HG02763 (cell line): Measurements from ENCODE around the gene RHBDL2.
"Not testable (repeated sequence)": the region's sequence is repeated elsewhere in the genome, so short reads cannot be mapped to it uniquely, and the experiment has no call there.

Experiments
- ATAC-seq: cut with Tn5 transposase; IDR thresholded peaks from one replicate; pipeline ENCODE4 v1.9.1; 2021; ENCODE audit warnings: mild to moderate bottlenecking, moderate library complexity; ENCODE audit not compliant: unreplicated experiment

The RHBDL2 gene

DNA sequence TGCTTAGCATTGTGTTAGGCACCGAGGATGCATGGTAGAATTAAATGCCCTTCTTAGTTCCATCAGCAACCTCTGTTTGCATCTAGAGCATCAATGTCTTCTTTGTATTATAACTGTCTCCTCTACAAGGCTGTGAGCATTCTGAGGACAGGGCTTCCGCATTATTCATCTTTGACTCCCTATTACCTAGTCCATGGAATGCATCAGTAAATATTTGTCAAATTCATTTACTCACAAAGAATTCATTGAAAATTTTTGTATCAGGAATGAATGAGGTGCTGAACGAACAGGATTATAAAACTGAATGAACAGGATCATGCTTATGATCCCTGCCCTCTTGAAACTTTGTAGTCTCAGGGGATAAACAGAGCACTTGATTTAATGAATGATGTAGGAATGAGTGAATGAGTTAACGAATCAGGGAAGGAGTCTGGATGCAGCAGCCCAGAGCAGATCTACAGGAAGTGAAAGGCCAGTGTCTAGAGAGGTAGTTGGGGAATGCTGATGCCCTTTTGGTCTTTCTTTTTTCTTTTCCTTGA is 2.8 kb downstream of the RHBDL2 start:
- no peak for ATAC-seq

DNA sequence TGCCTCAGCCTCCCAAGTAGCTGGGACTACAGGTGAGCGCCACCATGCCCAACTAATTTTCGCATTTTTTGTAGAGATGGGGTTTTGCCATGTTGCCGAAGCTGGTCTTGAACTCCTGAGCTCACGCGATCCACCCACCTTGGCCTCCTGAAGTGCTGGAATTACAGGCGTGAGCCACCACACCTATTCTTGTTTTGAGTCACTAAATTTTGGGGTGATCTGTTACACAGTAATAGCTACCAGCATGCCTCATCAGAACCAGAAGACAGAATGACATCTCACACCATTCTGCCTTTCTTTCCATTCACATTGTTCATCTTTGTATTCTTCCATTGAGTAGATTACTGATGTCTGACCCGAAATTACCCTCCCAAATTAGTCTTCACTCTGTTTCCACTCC is 9.1 kb downstream of the RHBDL2 start:
- ATAC-seq: no peak

DNA sequence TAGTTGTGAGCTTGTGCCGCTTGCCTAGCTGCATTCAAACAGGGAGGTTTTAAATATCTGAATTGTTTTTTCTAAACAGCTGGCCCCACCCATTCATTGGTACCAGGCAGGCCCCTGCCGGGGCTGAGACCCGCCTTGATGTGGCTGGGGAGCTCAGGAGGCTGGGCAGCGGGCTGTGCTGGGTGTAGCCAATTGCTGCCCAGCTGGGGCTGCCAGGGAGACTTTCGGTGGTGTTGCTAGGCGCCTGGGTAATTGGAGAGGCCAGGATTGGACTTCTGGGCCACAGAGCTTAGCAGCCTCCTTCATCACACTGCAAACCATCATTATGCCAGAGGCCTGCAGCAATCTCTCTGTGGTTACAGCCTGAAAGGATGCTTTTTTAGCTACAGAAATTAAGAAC is 12.2 kb downstream of the RHBDL2 start:
- ATAC-seq: no peak

DNA sequence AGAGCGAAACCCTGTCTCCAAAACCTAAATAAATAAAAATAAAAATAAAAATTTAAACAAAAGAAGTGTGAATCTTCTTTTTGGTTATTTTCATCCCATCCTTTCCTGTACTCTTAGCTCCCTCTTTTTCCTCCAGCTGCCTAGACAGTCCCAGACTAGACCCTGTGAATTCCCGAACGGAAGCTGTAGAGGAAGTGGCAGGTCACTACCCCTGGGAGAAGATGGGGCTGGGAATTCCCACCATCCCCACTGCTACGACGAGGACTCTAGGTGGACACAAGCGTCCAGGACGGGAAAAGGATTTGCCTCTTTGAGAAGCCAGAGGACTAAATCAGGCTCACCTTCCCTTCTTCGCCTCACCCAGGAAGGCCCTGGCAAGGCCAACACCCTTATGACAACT is 12.6 kb downstream of the RHBDL2 start:
- ATAC-seq: no peak

DNA sequence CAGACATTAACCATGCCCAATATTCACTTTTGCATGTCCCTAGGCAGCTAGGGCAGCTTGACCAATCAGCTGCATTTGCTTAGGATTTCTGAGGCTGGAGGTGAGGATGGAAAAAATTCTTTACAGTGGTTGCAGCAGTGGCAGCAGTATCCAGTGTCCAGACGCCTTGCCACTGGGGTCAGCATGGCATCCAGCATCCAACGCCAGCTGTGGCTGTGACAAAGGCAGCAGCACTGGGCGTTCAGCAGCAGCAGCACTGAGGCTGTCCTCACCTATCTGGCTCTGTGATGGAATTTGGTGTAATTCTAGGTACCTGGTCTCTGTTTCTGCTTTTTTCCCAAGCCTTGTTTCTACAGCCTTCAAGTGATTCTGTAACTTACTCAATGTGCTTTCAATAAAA is 15.5 kb downstream of the RHBDL2 start:
- no peak for ATAC-seq

DNA sequence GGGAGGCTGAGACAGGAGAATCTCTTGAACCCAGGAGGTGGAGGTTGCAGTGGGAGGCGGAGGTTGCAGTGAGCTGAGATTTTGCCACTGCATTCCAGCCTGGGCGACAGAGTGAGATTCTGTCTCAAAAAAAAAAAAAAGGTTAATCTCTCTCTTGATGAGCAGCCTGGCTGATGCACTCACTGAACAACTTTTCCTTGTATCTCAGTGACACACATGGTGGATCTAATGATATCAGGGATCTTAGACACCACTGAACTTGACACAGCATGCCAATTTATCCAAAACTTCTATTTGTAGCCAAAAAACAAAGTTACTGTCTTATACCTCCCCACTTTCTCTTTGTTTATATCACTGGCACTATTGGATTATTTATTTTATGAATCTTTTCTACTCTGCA is 16.2 kb downstream of the RHBDL2 start:
- no peak for ATAC-seq

DNA sequence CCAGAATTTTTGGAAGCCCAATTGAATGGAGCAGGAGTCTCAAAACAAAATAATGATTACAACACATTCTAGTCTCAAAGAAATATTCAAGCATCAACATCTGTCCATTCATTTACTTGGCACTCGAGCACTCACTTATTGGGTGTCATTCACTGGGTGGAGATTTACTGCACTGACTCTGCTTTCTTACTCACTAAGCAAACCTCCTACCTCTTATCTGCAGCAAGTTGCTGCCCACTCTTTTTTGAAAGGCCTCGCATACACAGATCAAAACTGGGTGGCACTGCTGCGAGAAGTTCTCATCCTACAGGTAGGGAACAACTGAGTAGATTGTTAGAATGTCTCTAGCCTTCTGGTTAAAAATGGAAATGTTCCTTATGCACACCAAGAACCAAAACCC is 18.0 kb downstream of the RHBDL2 start:
- no peak for ATAC-seq

DNA sequence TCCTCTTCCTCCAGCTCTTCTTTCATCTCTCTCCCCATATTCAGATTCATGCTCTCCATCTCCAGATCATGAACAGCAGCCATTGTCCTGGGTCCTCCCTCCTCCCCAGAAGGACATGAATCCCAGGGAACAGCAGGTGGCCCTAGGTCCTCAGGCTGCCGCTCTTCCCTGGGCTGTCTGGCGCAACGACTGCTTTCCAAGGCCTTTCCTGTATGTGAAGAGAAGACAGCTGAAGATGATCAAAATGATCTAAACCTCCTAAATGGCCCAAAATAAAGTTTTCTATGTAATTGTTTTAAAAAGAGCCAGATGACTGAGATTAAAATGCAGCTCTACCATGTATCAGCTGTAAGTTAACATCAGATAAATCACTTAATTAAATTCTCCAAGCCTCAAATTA is 22.5 kb downstream of the RHBDL2 start:
- ATAC-seq: no peak

DNA sequence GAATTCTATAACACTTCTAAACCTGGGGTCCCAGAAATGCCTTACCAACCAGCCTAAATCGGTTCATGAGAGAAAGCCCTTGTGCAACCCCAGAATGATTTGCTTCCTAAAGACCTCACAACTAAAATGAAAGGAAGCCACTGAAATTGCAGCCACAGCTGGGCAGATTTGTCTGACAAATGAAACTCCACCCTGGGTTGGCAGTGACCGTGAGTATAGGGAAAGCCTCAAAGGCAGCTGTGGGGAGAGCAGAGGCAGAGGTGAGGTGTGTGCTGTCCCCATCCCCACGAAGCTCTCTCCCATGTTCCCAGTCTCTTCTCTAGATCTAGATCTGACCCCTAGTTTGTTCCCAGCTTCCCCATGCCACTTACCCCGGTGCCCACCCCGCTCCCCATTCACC is 23.1 kb downstream of the RHBDL2 start:
- ATAC-seq: no peak

DNA sequence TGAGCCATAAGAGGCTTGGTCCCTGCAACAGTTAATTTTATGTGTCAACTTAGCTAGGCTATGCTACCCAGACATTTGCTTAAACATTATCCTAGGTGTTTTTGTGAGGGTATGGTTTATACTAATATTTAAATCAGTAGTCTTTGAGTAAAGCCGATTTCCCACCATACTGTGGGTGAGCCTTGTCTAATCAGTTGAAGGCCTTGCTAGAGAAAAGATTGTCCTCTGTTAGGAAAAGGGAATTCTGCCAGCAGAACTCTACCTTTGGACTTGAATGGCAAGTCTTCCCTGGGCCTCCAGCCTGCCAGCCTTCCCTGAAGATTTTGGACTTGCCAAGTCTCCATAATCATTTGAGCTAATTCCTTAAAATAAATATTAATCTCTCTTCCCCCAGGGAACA is 23.9 kb downstream of the RHBDL2 start:
- ATAC-seq: no peak

DNA sequence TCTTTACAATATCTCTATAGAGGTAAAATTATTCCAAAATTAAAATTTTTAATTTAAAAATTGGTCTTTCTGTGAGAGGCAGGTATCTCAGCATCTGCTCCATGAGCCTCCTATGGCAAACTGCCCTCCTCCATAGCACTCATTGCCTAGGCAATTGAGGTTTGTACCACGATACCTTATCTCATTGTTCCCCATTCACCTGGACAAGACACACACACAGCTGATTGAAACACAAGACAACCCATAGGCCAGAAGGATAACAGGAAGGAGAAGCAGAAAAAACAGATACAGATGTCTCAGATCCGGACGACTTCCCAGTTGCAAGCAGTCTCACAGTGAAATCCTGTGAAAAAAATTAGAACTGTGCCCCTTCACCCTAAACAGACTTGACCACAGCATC is 24.3 kb downstream of the RHBDL2 start:
- no peak for ATAC-seq

DNA sequence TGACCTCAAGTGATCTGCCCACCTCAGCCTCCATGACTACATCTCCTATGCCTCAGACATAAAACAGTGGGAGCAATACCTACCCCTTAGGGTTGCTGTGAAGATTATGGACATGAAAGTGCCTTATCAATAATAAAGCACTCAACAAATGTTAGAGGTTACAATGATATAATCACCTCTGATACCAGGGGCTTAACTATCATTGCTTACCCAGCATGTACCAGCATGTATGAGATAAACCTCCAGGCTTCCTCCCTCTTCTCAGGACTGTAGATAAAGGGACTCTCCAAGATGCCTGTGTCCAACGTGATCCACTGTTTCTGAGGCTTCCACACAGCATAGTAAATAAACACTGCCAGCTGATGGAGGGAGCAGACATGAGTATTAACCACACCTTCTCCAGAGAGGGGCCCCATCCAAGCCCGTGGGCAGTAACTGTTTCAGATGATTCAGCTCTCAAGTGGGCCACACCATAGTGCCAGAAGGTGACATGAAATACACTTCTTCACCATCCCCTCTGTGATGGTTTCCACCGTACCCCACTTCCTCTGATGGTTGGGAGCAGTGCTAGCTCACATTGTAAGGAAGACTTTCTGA is 26.2 kb downstream of the RHBDL2 start:
- ATAC-seq: no peak

DNA sequence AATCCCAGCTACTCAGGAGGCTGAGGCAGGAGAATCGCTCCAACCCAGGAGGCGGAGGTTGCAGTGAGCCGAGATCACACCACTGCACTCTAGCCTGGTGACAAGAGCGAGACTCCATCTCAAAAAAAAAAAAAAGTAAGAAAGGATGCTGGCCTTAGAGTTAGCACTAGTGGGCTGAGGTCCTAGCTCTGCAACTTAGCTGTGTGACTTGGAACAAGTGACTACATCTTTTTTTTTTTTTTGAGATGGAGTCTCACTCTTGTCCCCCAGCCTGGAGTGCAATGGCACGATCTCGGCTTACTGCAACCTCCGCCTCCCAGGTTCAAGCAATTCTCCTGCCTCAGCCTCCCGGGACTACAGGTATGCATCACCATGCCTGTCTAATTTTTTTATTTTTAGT is 26.7 kb downstream of the RHBDL2 start:
- not testable (repeated sequence) for ATAC-seq

DNA sequence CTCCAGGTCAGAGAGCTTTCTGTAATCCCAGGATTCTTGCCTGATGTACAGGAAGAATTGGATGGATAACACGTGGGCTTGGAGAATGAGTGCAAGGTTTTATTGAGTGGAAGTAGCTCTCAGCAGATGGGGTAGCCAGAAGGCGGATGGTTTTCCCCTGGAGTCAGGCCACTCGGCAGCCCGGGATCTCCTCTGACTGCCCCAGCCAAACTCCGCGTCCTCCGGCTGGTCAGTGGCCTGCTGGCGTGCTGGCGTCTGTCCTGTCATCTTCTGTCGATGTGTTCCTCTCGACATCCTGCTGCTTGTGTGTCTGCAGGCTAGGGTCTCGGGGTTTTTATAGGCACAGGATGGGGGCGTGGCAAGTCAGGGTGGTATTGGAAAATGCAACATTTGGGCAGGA is 32.8 kb downstream of the RHBDL2 start:
- no peak for ATAC-seq

DNA sequence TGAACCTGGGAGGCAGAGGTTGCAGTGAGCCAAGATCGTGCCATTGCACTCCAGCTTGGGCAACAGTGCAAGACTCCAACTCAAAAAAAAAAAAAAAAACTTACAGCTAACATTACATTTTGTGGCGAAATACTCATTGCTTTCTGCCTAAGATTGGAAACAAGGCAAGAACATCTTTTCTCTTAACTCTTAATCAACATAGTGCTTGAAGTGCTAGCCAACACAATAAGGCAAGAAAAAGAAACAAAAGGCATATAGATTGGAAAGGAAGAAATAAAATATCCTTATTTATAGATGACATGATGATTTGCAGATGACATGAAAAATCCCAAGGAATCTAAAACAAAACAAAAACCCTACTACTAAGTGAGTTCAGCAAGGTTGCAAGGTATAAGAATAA is 35.6 kb downstream of the RHBDL2 start:
- no peak for ATAC-seq

DNA sequence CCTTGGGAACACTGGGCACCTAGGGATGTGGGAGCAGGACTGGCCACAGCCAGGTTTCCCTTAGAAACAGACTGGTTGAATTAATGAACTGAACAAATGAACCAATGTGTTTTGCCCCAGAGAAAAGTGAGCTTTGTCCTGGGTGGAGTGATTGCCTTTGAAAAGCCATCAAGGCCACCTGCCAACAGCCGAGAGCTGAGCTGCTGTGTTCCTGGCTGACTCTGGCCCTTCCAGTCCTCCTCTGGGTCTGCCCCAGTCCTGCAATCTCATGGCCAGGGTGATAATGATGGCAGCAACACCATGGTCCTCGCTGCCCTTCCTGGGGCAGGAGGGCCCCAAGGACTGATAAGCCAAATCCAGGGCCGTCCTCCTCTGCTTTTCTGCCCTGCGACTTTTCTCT is 42.1 kb downstream of the RHBDL2 start:
- ATAC-seq: no peak

DNA sequence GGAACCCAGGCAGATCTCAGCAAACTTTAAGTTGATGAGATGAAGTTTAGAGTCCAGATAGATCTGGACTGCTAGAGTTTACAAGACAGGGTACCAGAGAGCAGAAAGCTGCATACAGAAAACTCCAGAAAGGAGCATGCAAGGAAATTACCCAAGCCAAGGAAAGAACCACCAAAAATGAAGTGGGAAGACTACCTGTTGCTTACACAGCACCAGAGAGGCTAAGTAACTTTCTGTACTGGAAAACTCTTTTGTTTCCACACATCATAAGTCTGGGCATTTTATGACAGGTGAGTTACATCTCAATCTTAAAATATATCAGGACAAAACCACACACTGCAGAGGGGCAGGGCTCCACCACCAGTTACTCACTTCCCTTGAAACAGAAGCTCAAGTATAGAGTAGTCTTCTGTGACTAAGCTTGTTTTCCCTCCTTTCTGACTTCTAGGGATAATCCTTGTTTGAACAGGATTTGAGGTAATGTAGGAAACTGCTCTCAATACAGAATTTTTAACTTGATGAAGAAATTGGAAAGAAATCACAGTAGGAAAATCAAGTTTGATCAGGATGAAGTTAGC is 42.9 kb downstream of the RHBDL2 start:
- ATAC-seq: no peak

DNA sequence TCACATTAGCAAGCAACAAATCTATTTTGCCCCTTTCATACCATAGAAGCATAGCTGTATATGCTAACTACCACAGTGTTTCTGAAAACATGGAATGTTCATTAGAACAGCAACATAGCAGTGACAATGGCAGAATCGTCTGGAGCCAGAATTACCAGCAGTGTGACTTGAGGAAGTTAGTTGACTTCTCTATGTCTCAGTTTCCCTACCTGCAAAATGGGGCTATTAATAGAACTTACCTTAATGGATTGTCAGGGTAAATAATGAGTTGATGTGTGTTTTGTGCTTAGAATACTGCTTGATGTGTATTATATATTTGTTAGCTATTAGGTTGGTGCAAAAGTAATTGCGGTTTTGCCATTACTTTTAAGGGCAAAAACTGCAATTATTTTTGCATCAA is 45.5 kb downstream of the RHBDL2 start:
- no peak for ATAC-seq

DNA sequence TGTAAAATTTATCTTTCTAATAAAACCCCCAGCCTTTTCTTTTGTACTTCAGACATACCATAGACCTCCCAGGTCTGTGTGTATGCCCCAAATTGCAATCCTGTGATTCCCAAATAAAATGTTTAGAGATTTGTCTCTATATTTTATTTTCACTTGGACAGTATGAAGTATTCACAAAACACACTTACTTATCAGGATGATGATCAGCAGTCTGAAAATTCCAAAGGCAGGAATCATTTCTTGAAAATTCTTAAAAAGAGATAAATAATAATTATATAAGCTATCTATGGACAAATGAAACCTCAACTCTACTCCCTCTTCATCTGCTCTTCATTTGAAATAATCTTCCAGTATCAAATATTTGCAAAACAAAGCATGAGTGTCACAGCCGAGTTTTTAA is 48.7 kb downstream of the RHBDL2 start:
- no peak for ATAC-seq

DNA sequence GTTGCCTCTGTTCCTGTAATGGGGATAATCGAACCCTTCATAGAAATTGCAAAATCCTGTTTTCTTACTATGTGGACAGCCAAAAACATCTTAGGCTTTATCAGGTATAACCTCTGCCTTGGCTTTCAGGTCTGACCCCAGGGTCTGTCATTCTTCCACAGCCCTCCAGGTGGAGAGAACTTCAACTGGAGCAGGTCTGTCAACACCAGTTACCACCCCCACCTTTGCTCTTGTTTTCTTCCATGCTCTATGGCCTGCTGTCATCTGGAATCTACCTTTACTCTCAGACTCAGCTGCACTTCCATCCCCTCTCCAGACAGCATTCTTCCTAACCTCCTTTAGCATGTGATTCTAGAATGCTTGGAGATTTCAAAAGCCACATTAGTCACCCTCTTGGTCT is 49.9 kb downstream of the RHBDL2 start:
- no peak for ATAC-seq

DNA sequence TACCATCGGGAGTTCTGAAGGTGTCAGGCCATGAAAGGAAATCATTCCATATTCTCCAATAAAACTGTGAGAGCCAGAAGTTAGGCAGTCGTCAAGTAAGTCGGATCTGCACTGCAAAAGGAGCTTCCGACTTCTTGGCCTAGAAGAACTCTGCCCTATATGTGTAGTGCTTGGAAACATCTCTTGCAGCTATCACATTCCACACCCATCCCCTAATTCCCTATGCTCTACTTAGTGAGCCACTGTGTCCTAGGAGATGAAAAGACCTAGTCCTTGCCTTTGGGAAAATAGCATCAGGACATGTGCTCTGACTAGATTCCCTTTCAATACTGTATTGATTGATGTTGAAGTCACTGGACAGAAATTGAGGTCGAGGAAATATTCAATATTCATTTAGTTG is 52.0 kb downstream of the RHBDL2 start:
- ATAC-seq: no peak

DNA sequence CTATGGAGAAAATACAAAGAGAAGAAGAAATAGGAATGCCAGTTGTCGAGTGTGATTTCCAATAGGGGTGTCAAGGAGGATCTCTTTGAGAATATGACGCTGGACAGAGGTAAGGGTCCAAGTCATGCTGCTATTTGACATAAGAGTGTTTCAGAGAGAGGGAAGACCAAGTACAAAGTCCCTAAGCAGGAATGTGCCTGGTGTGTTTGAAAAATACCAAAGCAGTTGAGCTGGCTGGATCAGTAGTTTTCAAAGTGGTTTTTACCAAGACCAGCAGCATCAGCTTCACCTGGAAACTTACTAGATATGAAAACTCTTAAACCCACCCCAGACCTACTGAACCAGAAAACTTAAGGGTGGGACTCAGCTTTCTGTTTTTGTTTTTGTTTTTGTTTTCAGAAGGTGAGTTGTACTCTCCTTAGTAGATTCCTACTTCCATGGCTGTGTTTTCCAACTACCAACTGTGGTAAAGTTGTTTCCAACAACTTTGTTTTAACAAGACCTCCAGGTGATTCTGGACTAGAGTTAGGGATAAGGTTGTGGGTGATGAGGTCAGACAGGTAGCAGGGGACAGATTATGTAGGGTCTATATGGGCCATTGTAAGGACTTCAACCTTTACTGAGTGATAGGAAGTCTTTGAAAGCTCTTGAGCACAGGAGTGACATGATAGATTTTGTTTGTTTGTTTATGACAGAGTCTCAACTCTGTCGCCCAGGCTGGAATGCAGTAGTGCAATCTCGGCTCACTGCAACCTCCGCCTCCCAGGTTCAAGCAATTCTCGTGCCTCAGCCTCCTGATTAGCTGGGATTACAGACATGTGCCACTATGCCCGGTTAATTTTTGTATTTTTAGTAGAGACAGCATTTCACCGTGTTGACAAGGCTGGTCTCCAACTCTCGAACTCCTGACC is 53.0 kb downstream of the RHBDL2 start:
- ATAC-seq: no peak
